H1 (cell line): Measurements from ENCODE around the gene TDRKH. TPM values are rescaled to one million over a fixed set of nuclear protein-coding genes. Genes with fewer than 3 reads are reported as not detected.

Experiments
- CTCF ChIA-PET: fragments of 300-600 bp; sonication (Branson Sonifier 250); formaldehyde crosslinking; loops from one replicate; lab custom pipeline; 2021; ENCODE audit not compliant: partially characterized antibody; lab: Charles Lee
- POLR2A ChIA-PET: fragments of 300-600 bp; sonication (Branson Sonifier 250); formaldehyde crosslinking; loops from one replicate; lab custom pipeline; 2021; ENCODE audit warnings: inconsistent platforms; ENCODE audit not compliant: partially characterized antibody; lab: Charles Lee
- DNase-seq, 2 experiments: peaks; one replicate each; pipeline versions ENCODE4 v3.0.0 to v3.0.0-alpha.2; 2010 to 2022; ENCODE audit warnings: low spot score in 2 of 2, low read depth in 1 of 2, mixed read lengths in 1 of 2
- FAIRE-seq: peaks from 2 replicates; lab custom pipeline; 2011; peaks lifted over from hg19 to GRCh38; lab: Jason Lieb, UNC
- H2AFZ ChIP-seq: 2 replicates; pipeline ENCODE4 v1.8.1; 2012; ENCODE audit warnings: low read length, inconsistent platforms
- H2AK5ac ChIP-seq: 2 replicates; pipeline ENCODE4 v1.6.1; 2013; ENCODE audit warnings: low read depth, low read length
- H2BK120ac ChIP-seq: replicated peaks from 2 replicates; pipeline ENCODE3; 2013; ENCODE audit warnings: low read depth, low read length, inconsistent platforms
- H2BK12ac ChIP-seq: 2 replicates; pipeline ENCODE4 v1.6.1; 2013; ENCODE audit warnings: low read depth, low read length
- H2BK15ac ChIP-seq: 2 replicates; pipeline ENCODE4 v1.6.1; 2013; ENCODE audit warnings: low read length
- H2BK20ac ChIP-seq: 2 replicates; pipeline ENCODE4 v1.6.1; 2013; ENCODE audit warnings: low read length
- H2BK5ac ChIP-seq: 2 replicates; pipeline ENCODE4 v1.6.1; 2013; ENCODE audit warnings: low read depth, low read length
- H3K14ac ChIP-seq: 2 replicates; pipeline ENCODE4 v1.6.1; 2013; ENCODE audit warnings: inconsistent platforms; ENCODE audit not compliant: insufficient read length
- H3K18ac ChIP-seq: 2 replicates; pipeline ENCODE4 v1.6.1; 2013; ENCODE audit warnings: low read length; ENCODE audit errors: extremely low read depth
- H3K23ac ChIP-seq: 2 replicates; pipeline ENCODE4 v1.6.1; 2013; ENCODE audit warnings: inconsistent platforms; ENCODE audit not compliant: insufficient read length
- H3K23me2 ChIP-seq: 2 replicates; pipeline ENCODE4 v1.6.1; 2013; ENCODE audit warnings: low read depth, low read length
- H3K27ac ChIP-seq: 2 replicates; pipeline ENCODE4 v1.6.1; 2011; ENCODE audit warnings: low read depth, low read length, inconsistent platforms
- H3K27me3 ChIP-seq, 4 experiments: replicated peaks in 1 of 4; 1 replicate in 1 of 4; 2 replicates in 3 of 4; pipeline versions ENCODE4 v1.6.1 to v1.8.1; 2011 to 2013; ENCODE audit warnings: low read length in 3 of 4, mild to moderate bottlenecking in 3 of 4, inconsistent platforms in 2 of 4, mixed read lengths in 2 of 4, moderate library complexity in 1 of 4; ENCODE audit not compliant: control insufficient read depth in 3 of 4, insufficient read depth in 3 of 4; ENCODE audit errors: extremely low read depth in 1 of 4
- H3K36me3 ChIP-seq, 4 experiments: 2 replicates each; pipeline versions ENCODE4 v1.6.1 to v1.8.1; 2011 to 2013; ENCODE audit warnings: mild to moderate bottlenecking in 4 of 4, low read length in 3 of 4, moderate library complexity in 2 of 4, control low read depth in 1 of 4, inconsistent platforms in 1 of 4; ENCODE audit not compliant: insufficient read depth in 4 of 4, control insufficient read depth in 2 of 4
- H3K4ac ChIP-seq: replicated peaks from 2 replicates; pipeline ENCODE3; 2013; ENCODE audit warnings: low read length, low read depth, mixed read lengths, inconsistent platforms; ENCODE audit not compliant: insufficient read length
- H3K4me1 ChIP-seq, 4 experiments: replicated peaks in 1 of 4; 1 replicate in 1 of 4; 2 replicates in 3 of 4; pipeline versions ENCODE4 v1.6.1 to v1.8.1; 2011 to 2013; ENCODE audit warnings: low read length in 3 of 4, inconsistent platforms in 2 of 4, mixed read lengths in 1 of 4; ENCODE audit not compliant: insufficient read depth in 4 of 4, control insufficient read depth in 3 of 4
- H3K4me2 ChIP-seq, 2 experiments: 2 replicates each; pipeline versions ENCODE4 v1.6.1 to v1.8.1; 2011 to 2013; ENCODE audit warnings: low read depth in 2 of 2, low read length in 2 of 2, control low read depth in 1 of 2, inconsistent platforms in 1 of 2, mild to moderate bottlenecking in 1 of 2; ENCODE audit not compliant: insufficient read depth in 1 of 2
- H3K4me3 ChIP-seq, 4 experiments: fragments of 200-600, 300-600 bp in 1 of 4; sonication (generic), shearing (Covaris generic), sonication (Bioruptor Twin) in 1 of 4; 2 replicates each; pipeline versions ENCODE4 v1.5.1 to v1.8.1; 2011 to 2016; ENCODE audit warnings: low read length in 4 of 4, low read depth in 3 of 4, control low read depth in 2 of 4, inconsistent platforms in 2 of 4, mild to moderate bottlenecking in 2 of 4, mixed read lengths in 1 of 4, moderate library complexity in 1 of 4; ENCODE audit not compliant: insufficient read depth in 2 of 4; ENCODE audit errors: extremely low read depth in 1 of 4
- H3K56ac ChIP-seq: replicated peaks from 2 replicates; pipeline ENCODE3; 2013; ENCODE audit warnings: low read depth, mild to moderate bottlenecking, mixed read lengths, low read length, inconsistent platforms; ENCODE audit not compliant: insufficient read length
- H3K79me1 ChIP-seq: 2 replicates; pipeline ENCODE4 v1.6.1; 2013; ENCODE audit warnings: low read depth, low read length, control low read depth
- H3K79me2 ChIP-seq, 2 experiments: 2 replicates each; pipeline versions ENCODE4 v1.6.1 to v1.8.1; 2012 to 2013; ENCODE audit warnings: low read length in 2 of 2, mild to moderate bottlenecking in 2 of 2, inconsistent platforms in 1 of 2; ENCODE audit not compliant: insufficient read depth in 2 of 2, control insufficient read depth in 1 of 2
- H3K9ac ChIP-seq, 4 experiments: replicated peaks in 1 of 4; 1 replicate in 1 of 4; 2 replicates in 3 of 4; pipeline versions ENCODE4 v1.6.1 to v1.8.1; 2011 to 2013; ENCODE audit warnings: low read depth in 3 of 4, low read length in 3 of 4, control low read depth in 2 of 4, mild to moderate bottlenecking in 2 of 4, moderate library complexity in 2 of 4, inconsistent platforms in 1 of 4; ENCODE audit errors: extremely low read depth in 1 of 4
- H3K9me3 ChIP-seq, 2 experiments: 2 replicates each; pipeline versions ENCODE4 v1.6.1 to v1.8.1; 2012 to 2013; ENCODE audit warnings: mild to moderate bottlenecking in 2 of 2, moderate library complexity in 2 of 2, control low read depth in 1 of 2, inconsistent platforms in 1 of 2, low read depth in 1 of 2, low read length in 1 of 2, mixed read lengths in 1 of 2; ENCODE audit not compliant: insufficient read depth in 2 of 2
- H4K20me1 ChIP-seq, 2 experiments: replicated peaks in 1 of 2; 2 replicates each; pipeline versions ENCODE3 to v1.8.1; 2011 to 2013; ENCODE audit warnings: inconsistent platforms in 2 of 2, low read length in 2 of 2, mild to moderate bottlenecking in 1 of 2; ENCODE audit not compliant: insufficient read depth in 2 of 2, control insufficient read depth in 1 of 2
- H4K5ac ChIP-seq: 2 replicates; pipeline ENCODE4 v1.6.1; 2013; ENCODE audit warnings: low read length, low read depth, mixed read lengths, inconsistent platforms; ENCODE audit not compliant: insufficient read length
- H4K8ac ChIP-seq: 2 replicates; pipeline ENCODE4 v1.8.0; 2013; ENCODE audit warnings: mild to moderate bottlenecking, moderate library complexity, low read length, inconsistent platforms; ENCODE audit not compliant: insufficient read depth; ENCODE audit errors: extremely low read depth
- H4K91ac ChIP-seq: replicated peaks from 2 replicates; pipeline ENCODE3; 2013; ENCODE audit warnings: low read length, mixed read lengths, inconsistent platforms; ENCODE audit not compliant: insufficient read length
- BCL11A ChIP-seq, 2 experiments: IDR thresholded peaks; one replicate each; pipeline ENCODE4 v1.6.1; 2011; ENCODE audit warnings: low read depth in 2 of 2, low read length in 2 of 2, mild to moderate bottlenecking in 2 of 2
- BRCA1 ChIP-seq: IDR thresholded peaks from 2 replicates; pipeline ENCODE4 v1.6.1; 2012; ENCODE audit warnings: low read depth, low read length, improper control_type of control experiment
- CTCF ChIP-seq, 3 experiments: IDR thresholded peaks; 1 replicate in 2 of 3; 2 replicates in 1 of 3; pipeline versions ENCODE4 v1.5.1 to v1.6.1; 2011; ENCODE audit warnings: low read length in 3 of 3, mild to moderate bottlenecking in 3 of 3, inconsistent platforms in 2 of 3, low read depth in 1 of 3, moderate library complexity in 1 of 3; ENCODE audit not compliant: insufficient read depth in 1 of 3; ENCODE audit errors: control extremely low read depth in 1 of 3
- E2F6 ChIP-seq: IDR thresholded peaks from 2 replicates; pipeline ENCODE4 v1.6.1; 2012; ENCODE audit warnings: inconsistent platforms
- GABPA ChIP-seq: IDR thresholded peaks from 2 replicates; pipeline ENCODE4 v1.6.1; 2011; ENCODE audit warnings: mild to moderate bottlenecking, low read length, moderate library complexity, borderline replicate concordance; ENCODE audit not compliant: insufficient read depth
- KDM1A ChIP-seq: fragments of 200-600, 300-600 bp; sonication (generic); IDR thresholded peaks from 2 replicates; pipeline ENCODE4 v1.7.1; 2016; ENCODE audit warnings: mild to moderate bottlenecking, low read length, borderline replicate concordance
- MAFK ChIP-seq: IDR thresholded peaks from 2 replicates; pipeline ENCODE4 v1.6.1; 2012; ENCODE audit warnings: low read depth, mild to moderate bottlenecking, improper control_type of control experiment, low read length
- RBBP5 ChIP-seq: IDR thresholded peaks from 2 replicates; pipeline ENCODE4 v1.7.1; 2012; ENCODE audit warnings: low read depth, mild to moderate bottlenecking, inconsistent platforms, low read length, moderate library complexity, borderline replicate concordance
- SIRT6 ChIP-seq: IDR thresholded peaks from one replicate; pipeline ENCODE4 v1.7.1; 2012; ENCODE audit warnings: low read length, inconsistent platforms
- SRF ChIP-seq: IDR thresholded peaks from 2 replicates; pipeline ENCODE4 v1.6.1; 2011; ENCODE audit warnings: mild to moderate bottlenecking, low read depth, low read length, moderate library complexity
- WGBS, 2 experiments: shearing (Covaris generic) in 1 of 2; methylation state at CpG; one replicate each; pipeline versions ENCODE4 v1.1.6 to v1.1.7; 2013 to 2015; ENCODE audit warnings: low lambda C conversion rate in 2 of 2, mixed read lengths in 2 of 2, inconsistent platforms in 1 of 2, low coverage in 1 of 2, missing lambda C conversion rate in 1 of 2; ENCODE audit not compliant: insufficient replicate concordance in 2 of 2, insufficient coverage in 1 of 2, insufficient read length in 1 of 2; ENCODE audit errors: extremely low coverage in 1 of 2, missing lambda C conversion rate in 1 of 2; 5-methylcytosine and 5-hydroxymethylcytosine counted together
- polyA plus RNA-seq, 7 experiments: library from polyadenylated mRNA; depleted of rRNA in 3 of 7; stranded (reverse) in 5 of 7; unstranded in 2 of 7; fragments of >200 nt in 5 of 7; fragments of 200-250 nt in 2 of 7; gene quantifications; 1 replicate in 5 of 7; 2 replicates in 1 of 7; 4 replicates in 1 of 7; pipeline versions ENCODE4 v1.2.1 to v1.2.3, GENCODE V29; 2011 to 2013; ENCODE audit warnings: missing spikeins in 2 of 7, mixed read lengths in 2 of 7
- total RNA-seq: library from RNA; stranded (reverse); fragmentation: NEBNext Ultra II Directional; extraction: Animal tissue kit (Norgen Biotek cat#: 25700); gene quantifications from 2 replicates; pipeline ENCODE4 v1.2.1, GENCODE V29; 2021

TDRKH gene
- total and polyA plus RNA-seq, 2 of the 8 experiments (the other 6 are each of a cell fraction or from before 2014, with no cell fraction given) = 9.9 to 26.1 TPM

GRCh38 chr1:151822404-151822803 lies 32.1 kb upstream of the TDRKH start:
- ChIA-PET CTCF (interaction anchor here (1.3 to 3.5 kb wide), 3 partner anchors 8 to 88 kb away, joined by 5 to 22 read pairs (median 5); no protein-coding TSS in a partner anchor), POLR2A (interaction anchor here (0.9 to 2.0 kb wide), 4 partner anchors 12 to 289 kb away, joined by 3 to 8 read pairs (median 6); partner anchors contain the start of genes C2CD4D and TUFT1)
- Histone ChIP-seq H4K20me1 (no peaks in the 10 kb centered on the region), H2BK15ac (0 out of 2 replicates have a peak overlapping the region, but pooled peaks have one; percentile 16), H3K23ac (no peak overlapping the region), H3K18ac (no peak overlapping the region), H3K4me1 (peaks cover 2 to 19% (median 13%) of the 10 kb centered on the region in 4 experiments), H2BK20ac (no peak overlapping the region), H3K14ac (no peak overlapping the region), H3K27ac (no peak overlapping the region), H3K79me1 (no peaks in the 10 kb centered on the region), H4K8ac (no peak overlapping the region; the same call in 1 of the 2 replicates), H3K79me2 (no peaks in the 10 kb centered on the region), H3K4me3 (no peak overlapping the region), H3K9me3 (no peaks in the 10 kb centered on the region), H2AK5ac (no peak overlapping the region), H2BK120ac (no peak overlapping the region), H3K36me3 (no peaks in the 10 kb centered on the region), H3K9ac (no peak overlapping the region), H3K56ac (no peak overlapping the region), H2AFZ (peak overlapping the region; percentile 77; the same call in 1 of the 2 replicates), H2BK5ac (no peak overlapping the region), H4K5ac (no peak overlapping the region), H3K4ac (no peak overlapping the region), H2BK12ac (0 out of 2 replicates have a peak overlapping the region, but pooled peaks have one; percentile 50), H3K4me2 (no peak overlapping the region; a peak in 1 of 4 replicates), H3K23me2 (no peaks in the 10 kb centered on the region; the same call in 1 of the 2 replicates), H3K27me3 (no peaks in the 10 kb centered on the region), H4K91ac (peak overlapping the region; percentile 52)
- WGBS, 2 experiments = 75% methylated on average over 7 of the region's 7 CpGs; no CpG with 5 or more reads in 1 of the 2 experiments
- no peak for DNase-seq
- no peak for FAIRE-seq
- TF ChIP-seq GABPA = no peak
- TF ChIP-seq KDM1A = no peak
- no peak for TF ChIP-seq E2F6
- TF ChIP-seq RBBP5 = no peak
- TF ChIP-seq CTCF (IDR thresholded peaks at IDR 0.05; ENCODE audit: control extremely low read depth in 1 of 3, insufficient read depth in 1 of 3, low read depth in 1 of 3, low read length in 3 of 3) = no peak
- TF ChIP-seq MAFK = no peak
- no peak for TF ChIP-seq BRCA1
- no peak for TF ChIP-seq SIRT6
- no peak for TF ChIP-seq SRF
- no peak for TF ChIP-seq BCL11A (IDR thresholded peaks at IDR 0.05; ENCODE audit: low read depth in 2 of 2, low read length in 2 of 2)
